ENCODE results near the gene ANXA6.

The ANXA6 gene

DNA sequence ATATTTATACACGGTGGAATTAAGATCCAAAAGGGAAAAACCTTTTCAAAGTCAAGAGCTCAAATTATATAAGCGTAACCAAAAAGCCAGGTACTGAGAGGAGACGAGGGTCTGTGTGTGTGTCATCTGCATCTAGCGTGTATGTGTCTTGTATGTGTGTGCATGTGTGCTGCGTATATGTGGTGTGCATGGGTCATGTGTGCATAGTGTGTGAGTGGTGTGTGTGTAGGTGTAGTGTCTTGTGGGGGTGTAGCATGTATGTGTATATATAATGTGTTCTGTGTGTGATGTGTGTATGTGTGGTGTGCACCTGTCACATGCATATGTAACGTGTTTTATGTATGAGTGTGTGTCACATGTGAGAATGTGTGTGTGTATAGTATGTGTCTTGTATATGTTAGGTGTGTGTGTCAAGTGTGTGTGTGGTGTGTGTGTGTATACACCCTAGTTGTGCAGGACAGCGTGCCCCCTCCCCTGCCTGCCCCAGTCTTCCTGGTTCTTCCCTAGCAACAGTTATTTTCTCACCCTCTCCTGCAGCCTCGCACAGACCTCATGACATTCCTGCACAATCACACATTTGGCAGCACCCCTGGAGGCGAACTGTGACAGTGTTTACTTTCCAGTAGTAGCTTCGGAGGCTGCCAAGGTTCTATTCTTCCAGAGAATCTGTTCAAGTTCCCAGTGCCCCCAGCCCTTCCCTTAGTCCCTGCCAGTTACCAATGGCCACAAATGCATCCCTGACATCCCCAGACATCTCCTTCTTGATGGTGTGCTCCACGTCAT, 49.6 kb downstream of the ANXA6 start:
- TF ChIP-seq, protein P1, sequence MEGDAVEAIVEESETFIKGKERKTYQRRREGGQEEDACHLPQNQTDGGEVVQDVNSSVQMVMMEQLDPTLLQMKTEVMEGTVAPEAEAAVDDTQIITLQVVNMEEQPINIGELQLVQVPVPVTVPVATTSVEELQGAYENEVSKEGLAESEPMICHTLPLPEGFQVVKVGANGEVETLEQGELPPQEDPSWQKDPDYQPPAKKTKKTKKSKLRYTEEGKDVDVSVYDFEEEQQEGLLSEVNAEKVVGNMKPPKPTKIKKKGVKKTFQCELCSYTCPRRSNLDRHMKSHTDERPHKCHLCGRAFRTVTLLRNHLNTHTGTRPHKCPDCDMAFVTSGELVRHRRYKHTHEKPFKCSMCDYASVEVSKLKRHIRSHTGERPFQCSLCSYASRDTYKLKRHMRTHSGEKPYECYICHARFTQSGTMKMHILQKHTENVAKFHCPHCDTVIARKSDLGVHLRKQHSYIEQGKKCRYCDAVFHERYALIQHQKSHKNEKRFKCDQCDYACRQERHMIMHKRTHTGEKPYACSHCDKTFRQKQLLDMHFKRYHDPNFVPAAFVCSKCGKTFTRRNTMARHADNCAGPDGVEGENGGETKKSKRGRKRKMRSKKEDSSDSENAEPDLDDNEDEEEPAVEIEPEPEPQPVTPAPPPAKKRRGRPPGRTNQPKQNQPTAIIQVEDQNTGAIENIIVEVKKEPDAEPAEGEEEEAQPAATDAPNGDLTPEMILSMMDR (IDR thresholded peaks at IDR 0.05; ENCODE audit: borderline replicate concordance, extremely low read depth, low read length, poor library complexity, severe bottlenecking), result no peak
- TF ChIP-seq EZH2 (IDR thresholded peaks at IDR 0.05; ENCODE audit: borderline replicate concordance, low read depth, low read length, severe bottlenecking), result no peak
- no peak overlapping the region for H3K27ac ChIP-seq (ENCODE audit: low read length)
- H3K27me3 ChIP-seq (ENCODE audit: insufficient read depth, low read length, poor library complexity), result no peaks in the 10 kb centered on the region
- H3K36me3 ChIP-seq (ENCODE audit: insufficient read depth, low read length), result peaks cover 85% of the 10 kb centered on the region
- H3K4me1 ChIP-seq (ENCODE audit: insufficient read depth, low read length), result no peaks in the 10 kb centered on the region
- no peaks in the 10 kb centered on the region for H4K20me1 ChIP-seq (ENCODE audit: insufficient read depth, low read length)
- no peak overlapping the region for H3K4me3 ChIP-seq (ENCODE audit: low read depth in 1 of 2, low read length in 2 of 2)
- no peak for ATAC-seq (ENCODE audit: insufficient read depth, low read depth)
- no peaks in the 10 kb centered on the region for H3K79me2 ChIP-seq (ENCODE audit: insufficient read depth, low read length)
- no peak overlapping the region for H3K4me2 ChIP-seq (ENCODE audit: insufficient read depth, low read length)
- H3K9ac ChIP-seq (ENCODE audit: low read depth, low read length), result no peak overlapping the region
- H2AFZ ChIP-seq (ENCODE audit: low read depth, low read length), result no peak overlapping the region
- no peak for DNase-seq
- H3K9me3 ChIP-seq (ENCODE audit: insufficient read depth, low read length, severe bottlenecking), result no peaks in the 10 kb centered on the region

DNA sequence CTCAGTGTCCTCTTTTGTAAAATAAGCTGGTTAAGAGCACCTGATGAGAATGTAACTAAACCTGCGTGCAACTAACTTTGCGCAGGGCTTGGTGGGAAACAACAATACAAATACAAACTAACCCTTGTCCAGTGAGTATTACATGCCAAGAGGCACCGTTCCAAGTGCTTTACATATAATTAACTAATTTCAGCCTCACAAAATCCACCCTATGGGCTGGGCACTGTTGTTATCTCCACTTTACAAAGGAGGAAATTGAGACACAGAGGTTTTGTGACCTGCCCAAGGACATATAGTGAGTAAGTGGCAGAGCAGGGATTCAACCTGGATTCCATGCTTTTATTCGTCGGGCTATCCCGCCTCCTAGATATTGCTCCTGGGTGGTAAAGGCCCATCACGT, 50.5 kb downstream of the ANXA6 start:
- Histone ChIP-seq H3K4me3 (ENCODE audit: low read depth in 1 of 2, low read length in 2 of 2) (no peak overlapping the region), H2AFZ (ENCODE audit: low read depth, low read length) (no peak overlapping the region), H3K27ac (ENCODE audit: low read length) (no peak overlapping the region), H3K4me2 (ENCODE audit: insufficient read depth, low read length) (no peak overlapping the region), H3K4me1 (ENCODE audit: insufficient read depth, low read length) (no peaks in the 10 kb centered on the region), H3K27me3 (ENCODE audit: insufficient read depth, low read length, poor library complexity) (no peaks in the 10 kb centered on the region), H3K79me2 (ENCODE audit: insufficient read depth, low read length) (no peaks in the 10 kb centered on the region), H3K9me3 (ENCODE audit: insufficient read depth, low read length, severe bottlenecking) (no peaks in the 10 kb centered on the region), H3K36me3 (ENCODE audit: insufficient read depth, low read length) (peaks cover 85% of the 10 kb centered on the region), H4K20me1 (ENCODE audit: insufficient read depth, low read length) (no peaks in the 10 kb centered on the region), H3K9ac (ENCODE audit: low read depth, low read length) (no peak overlapping the region)
- ATAC-seq (ENCODE audit: insufficient read depth, low read depth) (no peak), DNase-seq (no peak)
- no peak for TF ChIP-seq EZH2 (IDR thresholded peaks at IDR 0.05; ENCODE audit: borderline replicate concordance, low read depth, low read length, severe bottlenecking)
- TF ChIP-seq, protein P1 (IDR thresholded peaks at IDR 0.05; ENCODE audit: borderline replicate concordance, extremely low read depth, low read length, poor library complexity, severe bottlenecking), result no peak

DNA sequence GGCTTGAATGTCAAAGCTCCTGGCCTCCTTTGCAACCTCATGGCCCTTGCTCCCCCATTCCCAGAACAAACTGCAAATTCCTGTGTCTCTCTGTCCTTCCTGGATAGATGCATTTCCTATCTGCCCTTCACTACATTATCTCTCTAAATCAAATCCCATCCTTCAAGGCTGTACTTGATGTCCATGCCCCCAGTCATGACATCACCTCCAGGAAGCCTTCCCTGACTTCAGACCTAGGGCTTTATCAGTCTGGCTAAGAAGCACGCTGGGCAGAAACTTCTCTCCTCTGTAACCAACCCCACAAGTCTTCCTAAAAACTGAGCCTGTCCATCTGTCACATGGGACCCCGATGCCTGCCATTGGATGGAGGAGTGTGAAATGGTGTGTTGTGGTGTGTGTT, 51.1 kb downstream of the ANXA6 start:
- H3K9ac ChIP-seq (ENCODE audit: low read depth, low read length), result no peak overlapping the region
- no peaks in the 10 kb centered on the region for H3K79me2 ChIP-seq (ENCODE audit: insufficient read depth, low read length)
- no peak overlapping the region for H3K27ac ChIP-seq (ENCODE audit: low read length)
- no peak for ATAC-seq (ENCODE audit: insufficient read depth, low read depth)
- H3K27me3 ChIP-seq (ENCODE audit: insufficient read depth, low read length, poor library complexity), result no peaks in the 10 kb centered on the region
- H3K4me2 ChIP-seq (ENCODE audit: insufficient read depth, low read length), result no peak overlapping the region
- no peaks in the 10 kb centered on the region for H4K20me1 ChIP-seq (ENCODE audit: insufficient read depth, low read length)
- DNase-seq, result no peak
- peaks cover 91% of the 10 kb centered on the region for H3K36me3 ChIP-seq (ENCODE audit: insufficient read depth, low read length)
- no peak overlapping the region for H3K4me3 ChIP-seq (ENCODE audit: low read depth in 1 of 2, low read length in 2 of 2)
- TF ChIP-seq, protein P1 (IDR thresholded peaks at IDR 0.05; ENCODE audit: borderline replicate concordance, extremely low read depth, low read length, poor library complexity, severe bottlenecking), result no peak
- TF ChIP-seq EZH2 (IDR thresholded peaks at IDR 0.05; ENCODE audit: borderline replicate concordance, low read depth, low read length, severe bottlenecking), result no peak
- no peak overlapping the region for H2AFZ ChIP-seq (ENCODE audit: low read depth, low read length)
- H3K9me3 ChIP-seq (ENCODE audit: insufficient read depth, low read length, severe bottlenecking), result no peaks in the 10 kb centered on the region
- no peaks in the 10 kb centered on the region for H3K4me1 ChIP-seq (ENCODE audit: insufficient read depth, low read length)
